ENCODE results near the gene ANKRD34A. TPM values are rescaled to one million over a fixed set of nuclear protein-coding genes. Genes with fewer than 3 reads are reported as not detected.

ANKRD34A gene
- total and polyA plus RNA-seq, 2 of the 13 experiments (the other 11 are each of a cell fraction or from before 2014, with no cell fraction given), result 0.05 to 0.07 TPM

GRCh38 chr1:145977486-145978470, 13.4 kb upstream of the ANKRD34A start (continued):
- TF ChIP-seq SNAPC2 (CRISPR knock-in tag; IDR thresholded peaks at IDR 0.05), result no peak
- TF ChIP-seq RELA (CRISPR knock-in tag; IDR thresholded peaks at IDR 0.05), result no peak
- no peak for TF ChIP-seq HCFC1 (IDR thresholded peaks at IDR 0.05; ENCODE audit: low read depth, low read length)
- TF ChIP-seq, protein P1, sequence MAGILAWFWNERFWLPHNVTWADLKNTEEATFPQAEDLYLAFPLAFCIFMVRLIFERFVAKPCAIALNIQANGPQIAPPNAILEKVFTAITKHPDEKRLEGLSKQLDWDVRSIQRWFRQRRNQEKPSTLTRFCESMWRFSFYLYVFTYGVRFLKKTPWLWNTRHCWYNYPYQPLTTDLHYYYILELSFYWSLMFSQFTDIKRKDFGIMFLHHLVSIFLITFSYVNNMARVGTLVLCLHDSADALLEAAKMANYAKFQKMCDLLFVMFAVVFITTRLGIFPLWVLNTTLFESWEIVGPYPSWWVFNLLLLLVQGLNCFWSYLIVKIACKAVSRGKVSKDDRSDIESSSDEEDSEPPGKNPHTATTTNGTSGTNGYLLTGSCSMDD (CRISPR knock-in tag; IDR thresholded peaks at IDR 0.05), result no peak
- TF ChIP-seq JDP2 (CRISPR knock-in tag; IDR thresholded peaks at IDR 0.05; ENCODE audit: borderline replicate concordance), result no peak
- TF ChIP-seq, protein P2, sequence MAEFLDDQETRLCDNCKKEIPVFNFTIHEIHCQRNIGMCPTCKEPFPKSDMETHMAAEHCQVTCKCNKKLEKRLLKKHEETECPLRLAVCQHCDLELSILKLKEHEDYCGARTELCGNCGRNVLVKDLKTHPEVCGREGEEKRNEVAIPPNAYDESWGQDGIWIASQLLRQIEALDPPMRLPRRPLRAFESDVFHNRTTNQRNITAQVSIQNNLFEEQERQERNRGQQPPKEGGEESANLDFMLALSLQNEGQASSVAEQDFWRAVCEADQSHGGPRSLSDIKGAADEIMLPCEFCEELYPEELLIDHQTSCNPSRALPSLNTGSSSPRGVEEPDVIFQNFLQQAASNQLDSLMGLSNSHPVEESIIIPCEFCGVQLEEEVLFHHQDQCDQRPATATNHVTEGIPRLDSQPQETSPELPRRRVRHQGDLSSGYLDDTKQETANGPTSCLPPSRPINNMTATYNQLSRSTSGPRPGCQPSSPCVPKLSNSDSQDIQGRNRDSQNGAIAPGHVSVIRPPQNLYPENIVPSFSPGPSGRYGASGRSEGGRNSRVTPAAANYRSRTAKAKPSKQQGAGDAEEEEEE (CRISPR knock-in tag; IDR thresholded peaks at IDR 0.05; ENCODE audit: borderline replicate concordance), result no peak

DNA sequence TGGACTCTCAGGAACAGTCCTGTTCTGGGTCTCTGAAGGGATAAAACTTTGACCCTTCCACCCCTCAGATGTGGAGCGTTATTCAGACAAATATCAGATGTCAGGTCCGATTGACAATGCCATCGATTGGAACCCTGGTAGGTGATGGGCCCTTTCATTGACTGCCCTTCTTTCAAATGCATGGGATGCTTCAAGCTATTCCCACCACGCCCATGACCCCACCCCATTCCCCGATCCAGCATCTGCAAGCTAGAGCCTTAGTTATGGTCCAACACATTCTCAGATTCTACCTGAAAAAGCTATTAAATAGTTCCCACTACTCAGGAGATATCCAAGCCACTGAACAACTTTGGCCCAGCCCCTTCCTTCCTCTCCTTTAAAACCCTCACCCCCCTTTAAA, 12.6 kb upstream of the ANKRD34A start:
- H3K27me3 ChIP-seq (ENCODE audit: control insufficient read depth in 1 of 2, insufficient read depth in 2 of 2, low read length in 2 of 2), result no peaks in the 10 kb centered on the region
- in situ Hi-C loops (cut with HindIII; ENCODE audit: extremely low pct_ligation_motif_present, low pct_unique_long_range_greater_than_20kb) (loop anchor here (5.0 kb wide), 1 partner anchor 35 kb away; no protein-coding TSS in a partner anchor), intact Hi-C loops (cut with micrococcal nuclease; ENCODE audit: unreplicated experiment) (loop anchor here (1.0 to 5.0 kb wide), 2 partner anchors 30 to 85 kb away; no protein-coding TSS in a partner anchor)
- no peak for FAIRE-seq
- no peaks in the 10 kb centered on the region for H4K20me1 ChIP-seq (ENCODE audit: insufficient read depth, low read length)
- CTCF ChIA-PET (ENCODE audit: low intra/inter-chr PET ratio, low total read pairs), result interaction anchor here (1.3 to 4.4 kb wide), 3 partner anchors 30 to 56 kb away, joined by 3 to 60 read pairs (median 23); no protein-coding TSS in a partner anchor
- H3K27ac ChIP-seq (ENCODE audit: extremely low read length, insufficient read depth, low read length), result no peak overlapping the region
- no peaks in the 10 kb centered on the region for H3K79me2 ChIP-seq (ENCODE audit: insufficient read depth, low read length)
- H2AFZ ChIP-seq (ENCODE audit: low read length), result no peak overlapping the region
- no peaks in the 10 kb centered on the region for H3K36me3 ChIP-seq (replicated peaks in 1 of 2; ENCODE audit: control insufficient read depth in 1 of 2, insufficient read depth in 2 of 2, low read length in 2 of 2)
- no peak overlapping the region for H3K4me3 ChIP-seq (replicated peaks in 1 of 3; ENCODE audit: insufficient read depth in 1 of 3, low read depth in 2 of 3, low read length in 3 of 3)
- H3K4me1 ChIP-seq (ENCODE audit: insufficient read depth, low read length), result peaks cover 66% of the 10 kb centered on the region
- WGBS (ENCODE audit: low lambda C conversion rate), result 91% methylated on average over 4 of the region's 5 CpGs
- ATAC-seq, result no peak
- H3K9ac ChIP-seq (ENCODE audit: insufficient read depth, low read depth, low read length), result no peak overlapping the region
- POLR2A ChIA-PET, result no interaction called here
- DNase-seq (ENCODE audit: low spot score), result no peak
- no peaks in the 10 kb centered on the region for H3K9me3 ChIP-seq (ENCODE audit: low read length)
- BruUV-seq (replicated peaks), result no TSS peak
- H3K4me2 ChIP-seq (ENCODE audit: low read depth, low read length), result no peak overlapping the region; the same call in 1 of the 2 replicates
- TF ChIP-seq KLF9 (CRISPR knock-in tag; IDR thresholded peaks at IDR 0.05; ENCODE audit: low read depth), result no peak
- TF ChIP-seq MEF2D (CRISPR knock-in tag; IDR thresholded peaks at IDR 0.05), result no peak
- no peak for TF ChIP-seq ZNF143 (CRISPR knock-in tag; IDR thresholded peaks at IDR 0.05)
- TF ChIP-seq ZNF235 (CRISPR knock-in tag; IDR thresholded peaks at IDR 0.05; ENCODE audit: borderline replicate concordance), result no peak
- TF ChIP-seq HDAC6 (IDR thresholded peaks at IDR 0.05; ENCODE audit: low read depth, low read length), result no peak
- no peak for TF ChIP-seq RBAK (CRISPR knock-in tag; IDR thresholded peaks at IDR 0.05)
- no peak for TF ChIP-seq ZNF761 (CRISPR knock-in tag; conservative IDR thresholded peaks at IDR 0.05)
- TF ChIP-seq ZNF317 (CRISPR knock-in tag; IDR thresholded peaks at IDR 0.05), result no peak
- TF ChIP-seq PRMT3 (CRISPR knock-in tag; IDR thresholded peaks at IDR 0.05; ENCODE audit: borderline replicate concordance, low read depth), result no peak
- no peak for TF ChIP-seq ZNF333 (CRISPR knock-in tag; IDR thresholded peaks at IDR 0.05; ENCODE audit: borderline replicate concordance)
- no peak for TF ChIP-seq ZNF138 (CRISPR knock-in tag; IDR thresholded peaks at IDR 0.05; ENCODE audit: low read depth)
- no peak for TF ChIP-seq TCF7L2 (IDR thresholded peaks at IDR 0.05; ENCODE audit: low read depth, low read length)
- no peak for TF ChIP-seq GPBP1L1 (CRISPR knock-in tag; IDR thresholded peaks at IDR 0.05)
